MM.1S (cell line): ENCODE data around the gene RASSF3.

Experiments used
- DNase-seq: peaks from one replicate; pipeline ENCODE4 v3.0.0-alpha.2; 2015
- H2AFZ ChIP-seq: fragments of 300-600 bp; sonication (generic); 2 replicates; pipeline ENCODE4 v1.6.0; 2016; ENCODE audit warnings: antibody characterized with exemption, low read length
- H3F3A ChIP-seq: fragments of 300-600 bp; sonication (generic); 2 replicates; pipeline ENCODE4 v1.6.1; 2016; ENCODE audit warnings: mild to moderate bottlenecking, antibody characterized with exemption, low read length, moderate library complexity, mixed read lengths; ENCODE audit not compliant: insufficient read depth
- H3K27ac ChIP-seq: fragments of 300-600 bp; sonication (generic); 2 replicates; pipeline ENCODE4 v1.5.1; 2016; ENCODE audit warnings: mild to moderate bottlenecking, low read length
- H3K27me3 ChIP-seq: fragments of 300-600 bp; sonication (generic); replicated peaks from 2 replicates; pipeline ENCODE4 v1.6.0; 2016; ENCODE audit warnings: low read length; ENCODE audit not compliant: insufficient read depth
- H3K36me3 ChIP-seq: fragments of 300-600 bp; sonication (generic); replicated peaks from 2 replicates; pipeline ENCODE4 v1.6.1; 2016; ENCODE audit warnings: mild to moderate bottlenecking, low read length, mixed read lengths; ENCODE audit not compliant: insufficient read depth
- H3K4me1 ChIP-seq: fragments of 300-600 bp; sonication (generic); 2 replicates; pipeline ENCODE4 v1.6.1; 2016; ENCODE audit warnings: low read length, mixed read lengths
- H3K4me2 ChIP-seq: fragments of 300-600 bp; sonication (generic); 2 replicates; pipeline ENCODE4 v1.6.0; 2016; ENCODE audit warnings: low read depth, low read length
- H3K4me3 ChIP-seq: fragments of 300-600 bp; sonication (generic); 2 replicates; pipeline ENCODE4 v1.5.1; 2016; ENCODE audit warnings: low read length, mixed read lengths
- H3K79me2 ChIP-seq: fragments of 300-600 bp; sonication (generic); 2 replicates; pipeline ENCODE4 v1.6.1; 2016; ENCODE audit warnings: mixed run types, low read length, mixed read lengths
- H3K9ac ChIP-seq: fragments of 300-600 bp; sonication (generic); 2 replicates; pipeline ENCODE4 v1.6.1; 2016; ENCODE audit warnings: low read length, mixed read lengths
- H3K9me2 ChIP-seq: fragments of 300-600 bp; sonication (generic); replicated peaks from 2 replicates; pipeline ENCODE4 v1.6.1; 2016; ENCODE audit warnings: mild to moderate bottlenecking, low read length, mixed read lengths; ENCODE audit not compliant: insufficient read depth
- H3K9me3 ChIP-seq: fragments of 300-600 bp; sonication (generic); replicated peaks from 2 replicates; pipeline ENCODE4 v1.6.1; 2016; ENCODE audit warnings: mild to moderate bottlenecking, low read length, mixed read lengths; ENCODE audit not compliant: insufficient read depth
- H4K20me1 ChIP-seq: fragments of 300-600 bp; sonication (generic); 2 replicates; pipeline ENCODE4 v1.6.1; 2016; ENCODE audit warnings: mild to moderate bottlenecking, low read length, moderate library complexity, mixed read lengths; ENCODE audit not compliant: insufficient read depth
- CTCF ChIP-seq: fragments of 300-600 bp; sonication (generic); IDR thresholded peaks from 2 replicates; pipeline ENCODE4 v1.5.1; 2016; ENCODE audit warnings: antibody characterized with exemption, low read length, mixed read lengths
- EZH2 ChIP-seq: fragments of 300-600 bp; sonication (generic); optimal IDR thresholded peaks from 2 replicates; pipeline ENCODE3; 2017; ENCODE audit warnings: low read depth, mild to moderate bottlenecking, antibody characterized with exemption, low read length, mixed read lengths
- EZH2phosphoT487 ChIP-seq: fragments of 300-600 bp; sonication (generic); IDR thresholded peaks from 2 replicates; pipeline ENCODE4 v1.6.1; 2018; ENCODE audit warnings: antibody characterized with exemption, low read length

The RASSF3 gene

GRCh38 chr12:64709429-64709828 lies 99.1 kb downstream of the RASSF3 start:
- no peak overlapping the region for H3K4me3 ChIP-seq
- H3K4me2 ChIP-seq, result no peak overlapping the region
- no peaks in the 10 kb centered on the region for H4K20me1 ChIP-seq
- no peak for TF ChIP-seq EZH2
- TF ChIP-seq EZH2phosphoT487, result no peak
- TF ChIP-seq CTCF, result no peak
- H3K27ac ChIP-seq, result no peak overlapping the region
- H3K36me3 ChIP-seq, result no peaks in the 10 kb centered on the region
- H3K9me3 ChIP-seq, result no peaks in the 10 kb centered on the region
- no peak for DNase-seq
- H3K79me2 ChIP-seq, result no peaks in the 10 kb centered on the region
- no peaks in the 10 kb centered on the region for H3K27me3 ChIP-seq
- H3F3A ChIP-seq, result no peaks in the 10 kb centered on the region
- H3K4me1 ChIP-seq, result no peaks in the 10 kb centered on the region
- H3K9ac ChIP-seq, result no peak overlapping the region
- no peak overlapping the region for H2AFZ ChIP-seq
- H3K9me2 ChIP-seq, result no peaks in the 10 kb centered on the region

GRCh38 chr12:64713376-64713775 lies 103.1 kb downstream of the RASSF3 start:
- Histone ChIP-seq H4K20me1 (no peaks in the 10 kb centered on the region), H3K9me3 (no peaks in the 10 kb centered on the region), H2AFZ (no peak overlapping the region), H3K9ac (no peak overlapping the region), H3K9me2 (no peaks in the 10 kb centered on the region), H3K36me3 (0 out of 2 replicates have a peak, but pooled peaks cover 2% of the 10 kb centered on the region), H3K79me2 (no peaks in the 10 kb centered on the region), H3K27ac (no peak overlapping the region), H3K4me3 (no peak overlapping the region), H3K4me1 (no peaks in the 10 kb centered on the region), H3F3A (no peaks in the 10 kb centered on the region), H3K4me2 (no peak overlapping the region), H3K27me3 (no peaks in the 10 kb centered on the region)
- no peak for DNase-seq
- no peak for TF ChIP-seq EZH2phosphoT487
- no peak for TF ChIP-seq CTCF
- TF ChIP-seq EZH2, result no peak

GRCh38 chr12:64714551-64714968 lies 104.3 kb downstream of the RASSF3 start:
- Histone ChIP-seq H4K20me1 (no peaks in the 10 kb centered on the region), H3K4me2 (no peak overlapping the region), H3F3A (no peaks in the 10 kb centered on the region), H3K4me1 (no peaks in the 10 kb centered on the region), H3K9me3 (no peaks in the 10 kb centered on the region), H3K27me3 (no peaks in the 10 kb centered on the region), H3K4me3 (no peak overlapping the region), H3K27ac (no peak overlapping the region), H3K36me3 (0 out of 2 replicates have a peak, but pooled peaks cover 2% of the 10 kb centered on the region), H2AFZ (no peak overlapping the region), H3K79me2 (no peaks in the 10 kb centered on the region), H3K9me2 (no peaks in the 10 kb centered on the region), H3K9ac (no peak overlapping the region)
- DNase-seq, result no peak
- TF ChIP-seq EZH2, result no peak
- no peak for TF ChIP-seq CTCF
- TF ChIP-seq EZH2phosphoT487, result no peak
